ENCODE measurements around the gene BCAS3.
"Not testable (repeated sequence)": the region's sequence is repeated elsewhere in the genome, so short reads cannot be mapped to it uniquely, and the experiment has no call there.

Gene BCAS3

GRCh38 chr17:60671482-60671881, 6.2 kb upstream of the BCAS3 start:
- in situ Hi-C loops (cut with HindIII; ENCODE audit: low sequenced_read_pairs) = no loop called here

GRCh38 chr17:60674637-60675036, 3.0 kb upstream of the BCAS3 start:
- in situ Hi-C loops (cut with HindIII; ENCODE audit: low sequenced_read_pairs) = not testable (repeated sequence)

GRCh38 chr17:60675997-60676396, 1.7 kb upstream of the BCAS3 start:
- in situ Hi-C loops (cut with HindIII; ENCODE audit: low sequenced_read_pairs) = no loop called here

GRCh38 chr17:60676758-60677307, 818 bp upstream of the BCAS3 start:
- in situ Hi-C loops (cut with HindIII; ENCODE audit: low sequenced_read_pairs) = no loop called here

GRCh38 chr17:60678118-60678444, 430 bp downstream of the BCAS3 start:
- in situ Hi-C loops (cut with HindIII; ENCODE audit: low sequenced_read_pairs) = no loop called here

GRCh38 chr17:60679287-60679686, 1.6 kb downstream of the BCAS3 start:
- in situ Hi-C loops (cut with HindIII; ENCODE audit: low sequenced_read_pairs) = no loop called here

GRCh38 chr17:60680754-60681153, 3.1 kb downstream of the BCAS3 start:
- in situ Hi-C loops (cut with HindIII; ENCODE audit: low sequenced_read_pairs) = no loop called here

- in situ Hi-C loops (cut with HindIII; ENCODE audit: low sequenced_read_pairs) = no loop called here
Measured at GRCh38 chr17:60685437-60685836, 7.8 kb downstream of the BCAS3 start.

GRCh38 chr17:60695960-60696359, 18.3 kb downstream of the BCAS3 start:
- in situ Hi-C loops (cut with HindIII; ENCODE audit: low sequenced_read_pairs) = no loop called here

- in situ Hi-C loops (cut with HindIII; ENCODE audit: low sequenced_read_pairs) = no loop called here
Measured at GRCh38 chr17:60699090-60699489, 21.4 kb downstream of the BCAS3 start.

- in situ Hi-C loops (cut with HindIII; ENCODE audit: low sequenced_read_pairs) = no loop called here
Measured at GRCh38 chr17:60704170-60704569, 26.5 kb downstream of the BCAS3 start.

- in situ Hi-C loops (cut with HindIII; ENCODE audit: low sequenced_read_pairs) = no loop called here
Measured at GRCh38 chr17:60712675-60713074, 35.0 kb downstream of the BCAS3 start.

- in situ Hi-C loops (cut with HindIII; ENCODE audit: low sequenced_read_pairs) = no loop called here
Measured at GRCh38 chr17:60713608-60714007, 36.0 kb downstream of the BCAS3 start.

- in situ Hi-C loops (cut with HindIII; ENCODE audit: low sequenced_read_pairs) = no loop called here
Measured at GRCh38 chr17:60716766-60717165, 39.1 kb downstream of the BCAS3 start.

GRCh38 chr17:60717814-60718213, 40.2 kb downstream of the BCAS3 start:
- in situ Hi-C loops (cut with HindIII; ENCODE audit: low sequenced_read_pairs) = no loop called here

- in situ Hi-C loops (cut with HindIII; ENCODE audit: low sequenced_read_pairs) = no loop called here
Measured at GRCh38 chr17:60720763-60721531, 43.3 kb downstream of the BCAS3 start.

GRCh38 chr17:60724647-60725046, 47.0 kb downstream of the BCAS3 start:
- in situ Hi-C loops (cut with HindIII; ENCODE audit: low sequenced_read_pairs) = no loop called here

GRCh38 chr17:60729854-60730253, 52.2 kb downstream of the BCAS3 start:
- in situ Hi-C loops (cut with HindIII; ENCODE audit: low sequenced_read_pairs) = no loop called here

- in situ Hi-C loops (cut with HindIII; ENCODE audit: low sequenced_read_pairs) = no loop called here
Measured at GRCh38 chr17:60730273-60730672, 52.6 kb downstream of the BCAS3 start.

GRCh38 chr17:60738287-60738686, 60.6 kb downstream of the BCAS3 start:
- in situ Hi-C loops (cut with HindIII; ENCODE audit: low sequenced_read_pairs) = no loop called here

GRCh38 chr17:60740584-60740983, 62.9 kb downstream of the BCAS3 start:
- in situ Hi-C loops (cut with HindIII; ENCODE audit: low sequenced_read_pairs) = no loop called here

- in situ Hi-C loops (cut with HindIII; ENCODE audit: low sequenced_read_pairs) = no loop called here
Measured at GRCh38 chr17:60741031-60741430, 63.4 kb downstream of the BCAS3 start.

GRCh38 chr17:60743282-60743681, 65.6 kb downstream of the BCAS3 start:
- in situ Hi-C loops (cut with HindIII; ENCODE audit: low sequenced_read_pairs) = no loop called here

Measured in DLD1 (cell line).